GM19397 (cell line): ENCODE data around the gene STARD5.

ENCODE experiments used
- ATAC-seq: cut with Tn5 transposase; IDR thresholded peaks from one replicate; pipeline ENCODE4 v1.9.1; 2021; ENCODE audit warnings: mild to moderate bottlenecking, moderate library complexity; ENCODE audit not compliant: unreplicated experiment

STARD5 gene

DNA sequence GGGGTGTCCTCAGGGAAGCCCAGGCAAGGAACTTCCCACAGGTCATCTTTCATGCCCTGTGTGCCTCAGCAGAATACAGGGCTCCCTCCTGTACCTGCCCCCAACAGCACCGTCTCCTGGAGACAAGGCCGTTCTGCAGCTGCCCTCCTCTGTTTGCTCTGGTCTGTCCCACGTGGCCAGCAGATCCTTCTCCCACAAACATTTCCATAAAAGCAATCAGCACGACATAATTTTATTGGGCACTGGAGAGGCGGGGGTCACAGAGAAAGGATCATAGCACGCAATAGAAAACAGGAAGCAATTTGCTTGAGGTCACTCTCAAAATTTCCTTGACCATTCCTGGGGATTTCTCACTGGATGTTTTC is 29.4 kb downstream of the STARD5 start:
- no peak for ATAC-seq

DNA sequence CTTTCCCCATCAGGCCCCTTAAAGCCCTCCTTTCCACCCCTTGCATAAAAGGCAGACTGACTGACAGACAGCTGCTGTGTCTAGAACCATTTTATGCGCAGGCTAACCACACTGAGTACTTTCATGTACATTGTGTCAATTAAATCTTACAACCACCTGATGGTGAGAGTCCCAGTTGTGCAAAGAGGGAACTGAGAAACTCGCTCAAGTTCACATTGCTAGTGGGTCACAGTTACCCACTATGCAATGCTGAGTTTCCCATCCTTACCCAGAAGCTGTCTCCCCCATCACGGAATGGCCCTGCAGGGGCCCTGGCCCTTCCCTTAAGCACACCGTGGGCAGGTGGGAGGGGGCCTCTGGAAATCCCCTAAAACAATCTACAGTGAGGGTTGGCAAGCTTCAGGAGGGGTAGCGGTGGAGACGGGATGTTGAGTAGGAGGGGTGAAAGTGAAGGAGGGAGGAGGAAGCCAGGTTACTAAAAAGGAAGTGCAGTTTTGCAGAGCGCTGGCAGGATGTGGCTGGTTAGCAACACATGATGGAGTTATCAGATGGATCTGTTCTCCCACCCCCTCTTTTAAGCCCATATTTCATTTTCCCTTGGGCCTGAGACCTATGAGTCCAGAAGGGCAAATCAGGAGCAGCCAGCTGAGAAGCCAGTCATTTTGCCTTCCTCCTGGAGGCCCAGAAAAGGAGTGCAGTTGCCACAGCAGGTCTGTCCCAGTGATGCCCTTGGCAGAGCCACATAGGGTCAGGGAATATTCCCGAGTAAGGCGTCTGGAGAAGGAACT is 30.0 kb downstream of the STARD5 start:
- peak; percentile 60 for ATAC-seq

- ATAC-seq, result peak; percentile 35
Measured at GRCh38 chr15:81292523-81293001, 31.4 kb downstream of the STARD5 start.

GRCh38 chr15:81291916-81292522 is 31.9 kb downstream of the STARD5 start:
- no peak for ATAC-seq

- ATAC-seq, result no peak
Measured at GRCh38 chr15:81289910-81290309, 34.0 kb downstream of the STARD5 start.

DNA sequence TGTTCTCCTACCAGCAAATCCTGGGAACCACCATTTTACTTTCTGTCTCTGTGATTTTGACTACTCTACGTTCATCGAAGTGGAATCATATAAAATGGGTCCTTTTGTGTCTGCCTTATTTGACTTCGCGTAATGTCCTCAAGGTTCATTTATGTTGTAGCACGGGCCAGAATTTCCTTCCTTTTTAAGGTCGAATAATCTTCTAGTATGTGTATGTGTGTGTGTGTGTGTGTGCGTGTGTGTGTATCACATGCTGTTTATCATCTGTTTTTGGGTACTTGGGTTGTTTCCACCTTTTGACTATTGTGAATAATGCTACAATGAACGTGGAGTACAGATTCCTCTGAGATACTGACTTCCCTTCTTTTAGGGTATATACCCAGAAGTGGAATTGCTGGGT is 35.3 kb downstream of the STARD5 start:
- no peak for ATAC-seq

DNA sequence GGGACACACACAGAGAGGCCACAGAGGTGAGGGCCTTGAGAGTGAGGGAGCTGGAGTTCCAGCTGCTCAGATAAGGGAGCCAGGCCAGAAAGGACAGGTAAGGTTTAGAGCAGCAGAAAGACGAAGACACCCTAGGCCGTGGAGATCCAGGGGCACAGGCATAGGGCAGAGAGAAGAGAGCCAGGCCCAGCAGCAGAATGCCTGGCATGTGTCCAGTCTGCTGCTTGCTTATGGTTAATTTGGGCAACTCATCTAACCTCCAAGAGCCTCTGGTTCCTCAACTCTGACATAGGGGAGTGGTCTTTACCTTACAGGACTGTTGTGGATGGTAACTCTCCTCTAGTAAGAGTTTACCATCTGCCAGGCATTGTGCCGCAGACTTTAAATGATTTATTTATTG is 35.9 kb downstream of the STARD5 start:
- ATAC-seq, result no peak

DNA sequence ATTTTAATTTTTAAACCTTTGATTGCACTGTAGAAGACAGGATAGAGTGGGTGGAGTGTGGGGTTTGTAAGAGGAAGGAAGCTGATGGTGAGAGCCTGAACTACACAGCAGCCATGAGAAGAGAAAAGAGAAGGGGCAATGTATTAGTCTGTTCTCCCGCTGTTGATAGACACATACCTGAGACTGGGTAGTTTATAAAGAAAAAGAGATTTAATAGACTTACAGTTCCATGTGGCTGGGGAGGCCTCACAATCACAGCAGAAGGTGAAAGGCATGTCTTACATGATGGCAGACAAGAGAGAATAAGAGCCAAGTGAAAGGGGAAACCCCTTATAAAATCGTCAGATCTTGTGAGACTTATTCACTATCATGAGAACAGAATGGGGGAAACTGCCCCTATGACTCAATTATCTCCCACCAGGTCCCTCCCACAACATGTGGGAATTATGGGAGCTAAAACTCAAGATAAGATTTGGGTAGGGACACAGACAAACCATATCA is 37.3 kb downstream of the STARD5 start:
- ATAC-seq, result no peak

DNA sequence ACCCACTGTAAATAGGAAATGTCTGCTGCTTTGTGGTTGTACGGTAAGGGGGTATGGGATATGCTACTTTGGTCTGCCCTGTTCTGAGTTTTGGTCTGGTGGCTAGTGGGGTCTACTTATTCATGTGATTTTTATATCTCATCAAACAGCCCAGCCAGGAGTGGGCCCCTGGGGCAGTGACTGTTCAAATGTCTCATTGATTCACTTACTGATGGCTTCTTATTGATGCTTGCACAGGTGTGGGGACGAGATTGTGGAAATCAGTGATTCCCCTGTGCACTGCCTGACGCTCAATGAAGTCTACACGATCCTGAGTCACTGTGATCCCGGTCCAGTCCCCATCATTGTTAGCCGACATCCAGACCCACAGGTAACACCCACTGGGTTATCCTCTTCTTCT is 38.5 kb downstream of the STARD5 start:
- no peak for ATAC-seq

GRCh38 chr15:81284256-81285031 is 39.5 kb downstream of the STARD5 start:
- ATAC-seq, result peak; percentile 68

GRCh38 chr15:81282911-81283310 is 41.0 kb downstream of the STARD5 start:
- no peak for ATAC-seq

DNA sequence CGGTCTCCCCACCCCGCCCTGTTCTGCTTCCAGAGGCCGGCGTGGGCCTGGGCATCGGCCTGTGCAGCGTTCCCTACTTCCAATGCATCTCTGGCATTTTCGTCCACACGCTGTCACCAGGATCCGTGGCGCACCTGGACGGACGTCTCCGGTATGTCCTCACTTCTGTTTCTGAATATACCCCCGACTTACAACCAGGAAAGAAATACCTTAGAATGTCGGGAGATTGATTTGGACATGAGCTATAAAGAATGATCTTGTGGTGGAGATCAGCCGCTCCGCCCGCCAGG is 41.4 kb downstream of the STARD5 start:
- ATAC-seq, result no peak

GRCh38 chr15:81281766-81282605 is 42.0 kb downstream of the STARD5 start:
- ATAC-seq, result no peak

GRCh38 chr15:81281456-81281735 is 42.5 kb downstream of the STARD5 start:
- ATAC-seq, result no peak

GRCh38 chr15:81280696-81281455 is 43.1 kb downstream of the STARD5 start:
- no peak for ATAC-seq

DNA sequence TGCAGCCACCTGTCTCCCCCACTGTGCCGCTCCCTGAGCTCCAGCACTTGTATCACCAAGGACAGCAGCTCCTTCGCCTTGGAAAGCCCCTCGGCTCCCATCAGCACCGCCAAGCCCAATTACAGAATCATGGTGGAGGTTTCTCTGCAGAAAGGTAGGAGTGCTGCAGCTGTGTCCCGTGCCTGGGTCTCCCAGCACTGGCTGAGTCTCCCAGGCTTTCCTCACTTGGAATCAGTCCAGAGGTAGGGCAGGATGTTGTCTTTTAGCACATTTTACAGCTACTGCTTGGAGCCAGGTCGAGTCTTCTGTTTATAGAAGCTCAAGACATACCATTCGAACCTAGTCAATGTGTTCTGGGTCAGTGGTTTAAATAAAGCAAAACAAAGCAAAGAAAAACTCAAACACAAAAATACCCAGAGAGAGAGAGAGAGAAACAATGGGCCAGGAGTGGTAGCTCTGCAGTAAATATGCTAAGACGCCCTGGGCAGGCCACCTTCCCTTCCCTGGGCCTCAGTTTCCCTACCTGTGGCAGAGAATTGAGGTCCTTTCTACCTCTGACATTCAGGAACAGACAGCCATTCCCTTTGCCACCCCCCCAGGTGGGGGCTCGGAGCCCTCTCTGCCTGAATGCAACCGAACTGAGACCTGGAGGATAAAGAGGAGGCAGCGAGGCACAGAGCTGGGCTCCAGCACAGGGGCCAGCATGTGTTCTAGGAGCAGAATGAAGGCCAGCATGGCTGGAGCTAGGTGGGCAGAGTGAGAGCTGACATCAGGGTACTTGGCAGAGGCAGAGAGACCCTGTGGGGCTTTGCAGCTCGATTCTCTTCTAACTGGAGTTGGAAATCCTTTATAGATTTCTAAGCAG is 44.1 kb downstream of the STARD5 start:
- no peak for ATAC-seq

DNA sequence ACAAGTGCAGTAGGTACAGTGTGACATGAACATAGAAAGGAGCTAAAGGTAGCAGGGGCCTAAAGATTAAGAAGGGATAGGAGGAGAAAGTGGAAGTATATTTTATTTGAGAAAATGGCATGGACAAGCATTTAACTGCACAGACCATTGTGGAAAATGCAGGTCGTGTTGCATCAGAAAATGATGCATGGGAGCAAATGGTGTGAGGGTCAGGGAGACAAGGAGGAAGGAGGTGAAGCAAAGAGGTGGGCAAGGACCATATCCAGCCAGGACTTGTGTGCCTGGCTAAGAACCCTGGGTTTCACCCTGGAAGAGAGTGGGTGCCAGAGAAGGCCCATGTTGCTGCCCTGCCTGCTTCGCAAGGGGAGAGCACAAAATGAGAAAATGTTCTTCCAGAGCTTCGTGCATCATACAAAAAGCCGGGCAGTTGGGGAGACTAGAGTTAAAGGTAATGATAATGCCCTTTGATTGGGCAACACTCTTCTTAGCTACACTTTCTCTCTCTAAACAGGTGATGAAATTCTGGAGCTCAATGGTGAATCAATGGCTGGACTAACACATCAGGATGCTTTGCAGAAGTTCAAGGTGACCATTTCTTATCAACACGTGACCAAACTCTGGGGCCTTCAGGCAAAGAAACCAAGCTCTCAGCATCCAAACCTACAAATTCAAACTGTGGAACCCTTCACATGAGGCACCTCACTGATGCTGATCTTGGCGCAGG is 45.5 kb downstream of the STARD5 start:
- no peak for ATAC-seq

GRCh38 chr15:81277851-81278250 is 46.1 kb downstream of the STARD5 start:
- ATAC-seq, result no peak

- ATAC-seq, result no peak
Measured at GRCh38 chr15:81276967-81277366, 47.0 kb downstream of the STARD5 start.
